ENCODE data around the gene GPR183.

GPR183 gene

DNA sequence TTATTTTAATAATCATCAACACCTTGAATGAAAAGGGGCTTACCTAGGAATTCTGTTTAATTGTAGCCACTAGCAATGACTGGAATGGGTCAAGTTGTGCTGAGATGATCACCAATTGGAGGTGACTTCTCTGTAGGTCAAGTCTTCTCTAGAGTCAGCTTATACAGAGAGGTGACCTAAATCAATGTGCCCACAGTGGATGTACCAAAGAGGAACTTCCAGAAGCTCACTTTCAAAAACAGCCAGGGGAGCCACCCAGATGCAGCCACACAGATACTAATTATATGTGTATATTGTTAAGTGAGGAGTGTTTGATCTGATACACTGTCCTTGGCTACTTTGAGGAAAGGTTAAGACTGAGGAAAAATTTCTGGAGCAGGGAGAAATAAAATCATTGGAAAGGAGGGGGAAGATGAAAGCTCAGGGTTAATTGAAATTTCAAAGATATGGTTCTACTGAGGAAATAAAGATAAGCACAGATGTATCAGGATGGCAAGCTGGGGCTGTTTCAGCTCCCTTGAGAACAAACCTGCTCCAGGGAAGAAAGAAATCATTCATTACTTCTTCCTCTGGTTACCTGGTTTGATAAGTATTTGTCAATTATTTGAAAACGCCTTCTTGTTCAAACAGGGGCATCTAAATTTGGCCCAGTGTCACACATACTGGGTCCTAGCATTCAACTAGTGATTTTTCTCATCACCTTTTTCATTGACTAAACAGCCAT is 5.1 kb downstream of the GPR183 start:
- in situ Hi-C loops (cut with HindIII; ENCODE audit: low pct_ligation_motif_present, low pct_unique_long_range_greater_than_20kb, low sequenced_read_pairs), result no loop called here
- no peak for DNase-seq

DNA sequence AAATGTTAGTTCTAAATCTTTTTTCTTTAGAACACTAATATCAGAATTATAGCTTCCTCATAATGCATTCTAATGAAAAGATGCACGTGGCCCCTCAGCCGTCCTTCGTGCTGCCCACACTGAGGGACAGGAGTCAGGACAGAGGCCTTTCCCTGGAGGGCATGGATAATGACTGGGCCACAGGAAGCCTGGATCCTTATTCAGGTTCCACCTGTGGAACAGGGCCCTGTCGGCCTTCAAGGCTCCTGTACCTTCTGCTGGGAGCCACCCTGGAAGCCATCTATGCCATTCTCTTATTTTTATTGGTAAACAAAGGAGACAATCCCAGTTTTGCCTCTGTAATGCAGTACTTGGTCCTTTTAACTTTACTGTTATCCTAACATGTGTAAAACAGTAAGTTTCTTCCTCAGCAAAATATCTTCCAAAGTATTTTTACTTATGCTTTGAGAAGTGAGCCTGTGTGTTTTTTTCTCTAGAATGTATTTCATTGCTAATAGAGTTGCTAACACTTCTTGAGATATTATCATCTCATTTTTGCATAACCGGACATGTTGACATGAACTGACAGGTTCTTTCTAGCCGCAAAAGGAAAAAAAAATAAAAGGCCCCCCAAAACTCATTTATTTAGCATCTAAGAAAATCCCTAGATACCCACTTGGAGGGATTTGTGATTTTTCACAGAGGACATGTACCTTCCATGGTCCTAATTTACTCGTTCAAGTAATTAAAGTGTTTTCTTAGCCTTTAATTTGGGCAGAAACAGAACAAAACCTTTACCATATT is 6.0 kb downstream of the GPR183 start:
- in situ Hi-C loops (cut with HindIII; ENCODE audit: low pct_ligation_motif_present, low pct_unique_long_range_greater_than_20kb, low sequenced_read_pairs), result no loop called here
- DNase-seq, result no peak

DNA sequence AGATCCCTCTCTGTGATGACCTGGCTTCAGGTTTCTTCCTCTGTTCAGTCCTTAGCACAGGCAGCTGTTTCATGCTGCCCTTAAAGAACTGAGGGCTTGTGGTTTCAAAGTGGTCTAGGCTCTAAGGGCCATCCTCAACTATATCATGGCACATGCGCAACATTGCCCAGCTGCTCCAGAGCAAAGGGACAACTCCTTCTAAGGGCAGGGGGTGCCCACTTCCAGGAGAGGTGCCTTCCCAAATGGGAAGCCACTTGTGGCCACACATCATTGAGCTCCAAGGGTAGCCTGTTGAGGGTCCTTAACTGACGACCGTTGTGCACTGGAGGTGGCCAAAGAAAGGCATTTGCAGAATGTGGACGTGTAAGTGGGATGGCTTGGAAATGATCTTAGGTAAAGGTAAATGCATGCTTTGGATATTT is 7.3 kb downstream of the GPR183 start:
- no peak for DNase-seq
- in situ Hi-C loops (cut with HindIII; ENCODE audit: low pct_ligation_motif_present, low pct_unique_long_range_greater_than_20kb, low sequenced_read_pairs), result no loop called here

DNA sequence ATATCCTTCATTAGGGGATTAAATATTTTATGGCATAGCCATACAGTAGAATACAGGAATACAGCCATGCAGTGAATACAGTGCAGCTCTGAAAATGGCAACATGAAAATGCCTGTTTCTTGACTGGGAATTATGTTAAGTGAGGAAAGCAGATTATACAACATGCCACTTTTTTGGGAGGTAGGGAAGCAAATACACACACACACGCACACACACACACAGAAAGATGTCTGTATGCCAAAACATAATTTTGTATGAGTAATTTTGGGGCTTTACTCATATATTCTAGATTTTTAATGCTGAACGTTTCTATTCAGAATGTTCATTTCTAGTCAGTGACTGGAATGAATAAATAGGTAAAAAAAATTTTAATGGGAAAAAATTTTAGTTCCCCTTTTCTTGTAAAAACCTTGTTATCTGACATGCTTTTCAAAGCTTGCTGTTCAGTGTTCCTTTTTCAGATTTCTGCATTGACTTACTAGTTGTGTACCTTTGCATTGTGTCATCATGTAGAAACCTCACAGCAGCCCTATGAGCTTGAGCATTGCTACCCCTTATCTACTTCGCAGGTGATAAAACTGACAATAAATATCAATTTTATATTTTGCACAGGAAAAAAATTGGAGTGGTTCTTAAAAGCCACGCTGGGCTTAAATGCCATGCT is 7.8 kb downstream of the GPR183 start:
- no peak for DNase-seq
- in situ Hi-C loops (cut with HindIII; ENCODE audit: low pct_ligation_motif_present, low pct_unique_long_range_greater_than_20kb, low sequenced_read_pairs), result no loop called here

DNA sequence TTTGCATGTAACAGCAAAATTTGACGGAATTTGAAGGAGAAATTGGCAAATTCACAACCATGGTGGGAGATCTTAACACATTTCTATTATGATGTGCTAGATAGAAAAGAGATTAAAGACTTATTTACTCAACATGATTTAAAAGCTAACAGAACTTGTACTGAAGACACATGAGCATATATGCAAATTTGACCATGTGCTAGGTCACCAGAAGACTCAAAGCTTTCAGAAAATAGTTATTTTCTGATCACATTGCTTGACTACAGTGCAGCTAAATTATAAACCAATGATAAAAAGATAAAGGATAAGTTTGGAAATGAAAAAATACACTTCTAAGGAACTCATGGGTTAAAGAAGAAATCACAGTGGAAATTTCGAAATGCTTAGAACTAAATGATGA is 9.1 kb downstream of the GPR183 start:
- no peak for DNase-seq

GRCh38 chr13:99297331-99297730 is 9.9 kb downstream of the GPR183 start:
- in situ Hi-C loops (cut with HindIII; ENCODE audit: low pct_ligation_motif_present, low pct_unique_long_range_greater_than_20kb, low sequenced_read_pairs), result no loop called here

More for the DNA sequence above, 9.1 kb downstream of the GPR183 start:
- in situ Hi-C loops (cut with HindIII; ENCODE audit: low pct_ligation_motif_present, low pct_unique_long_range_greater_than_20kb, low sequenced_read_pairs), result no loop called here

DNA sequence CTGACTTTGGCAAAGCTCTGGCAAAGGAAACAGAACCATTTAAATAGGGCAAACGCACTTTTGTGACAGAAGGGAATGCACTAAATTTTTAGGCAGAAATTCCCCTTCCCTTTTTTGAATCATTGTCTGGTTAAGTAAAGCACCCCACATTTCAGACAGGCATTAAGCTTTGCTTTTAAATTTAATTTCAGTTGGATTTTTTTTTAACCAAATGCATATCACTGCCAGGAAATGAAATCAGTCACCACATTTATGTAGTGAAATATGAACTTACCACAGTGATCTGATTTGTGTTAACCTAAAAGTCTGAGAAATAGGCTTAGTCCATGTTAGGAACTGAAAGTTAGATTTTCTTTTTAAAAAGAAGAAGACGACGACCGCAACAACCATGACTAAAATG is 10.8 kb downstream of the GPR183 start:
- in situ Hi-C loops (cut with HindIII; ENCODE audit: low pct_ligation_motif_present, low pct_unique_long_range_greater_than_20kb, low sequenced_read_pairs), result no loop called here
- no peak for DNase-seq

More at GRCh38 chr13:99297331-99297730, 9.9 kb downstream of the GPR183 start:
- no peak for DNase-seq

GRCh38 chr13:99295488-99296252 is 11.5 kb downstream of the GPR183 start:
- in situ Hi-C loops (cut with HindIII; ENCODE audit: low pct_ligation_motif_present, low pct_unique_long_range_greater_than_20kb, low sequenced_read_pairs), result no loop called here
- DNase-seq, result no peak

- in situ Hi-C loops (cut with HindIII; ENCODE audit: low pct_ligation_motif_present, low pct_unique_long_range_greater_than_20kb, low sequenced_read_pairs), result no loop called here
These were observed 12.2 kb downstream of the GPR183 start for GRCh38 chr13:99294958-99295357.

GRCh38 chr13:99294198-99294597 is 13.0 kb downstream of the GPR183 start:
- no peak for DNase-seq
- in situ Hi-C loops (cut with HindIII; ENCODE audit: low pct_ligation_motif_present, low pct_unique_long_range_greater_than_20kb, low sequenced_read_pairs), result no loop called here

More at GRCh38 chr13:99294958-99295357, 12.2 kb downstream of the GPR183 start:
- DNase-seq, result no peak

GRCh38 chr13:99293178-99293577 is 14.0 kb downstream of the GPR183 start:
- no peak for DNase-seq
- in situ Hi-C loops (cut with HindIII; ENCODE audit: low pct_ligation_motif_present, low pct_unique_long_range_greater_than_20kb, low sequenced_read_pairs), result no loop called here

GRCh38 chr13:99290894-99291293 is 16.3 kb downstream of the GPR183 start:
- no peak for DNase-seq
- in situ Hi-C loops (cut with HindIII; ENCODE audit: low pct_ligation_motif_present, low pct_unique_long_range_greater_than_20kb, low sequenced_read_pairs), result no loop called here

DNA sequence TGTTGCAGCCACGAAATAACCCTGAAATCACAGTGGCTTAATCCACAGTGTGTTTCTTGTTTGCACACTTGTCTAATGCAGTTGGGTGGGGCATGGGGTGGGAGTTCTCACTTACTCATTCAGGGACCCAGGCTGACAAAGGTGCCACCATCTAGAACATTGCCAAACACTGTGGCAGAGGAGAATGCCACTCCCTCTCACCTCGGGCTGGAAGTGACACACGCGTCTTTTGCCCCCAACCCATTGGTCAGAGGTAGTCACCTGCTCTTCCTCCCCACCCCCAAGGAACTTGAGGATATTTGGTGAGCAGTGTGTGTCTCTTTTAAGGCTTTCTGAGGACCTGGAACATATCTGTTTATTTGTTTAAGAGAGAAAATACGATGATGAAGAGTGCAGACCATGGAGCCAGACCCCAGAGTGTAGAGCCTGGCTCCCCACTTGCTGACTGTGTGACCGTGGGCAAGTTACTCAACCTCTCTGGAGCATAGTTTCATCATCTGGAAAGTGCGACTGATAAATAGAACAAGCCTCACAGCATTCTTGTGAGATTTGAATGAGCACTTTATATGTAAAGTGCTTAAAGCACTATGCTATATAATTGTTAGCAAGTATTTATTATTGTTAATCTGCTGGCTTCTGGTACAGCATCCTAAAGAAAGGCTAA is 17.4 kb downstream of the GPR183 start:
- in situ Hi-C loops (cut with HindIII; ENCODE audit: low pct_ligation_motif_present, low pct_unique_long_range_greater_than_20kb, low sequenced_read_pairs), result no loop called here
- DNase-seq, result no peak

- in situ Hi-C loops (cut with HindIII; ENCODE audit: low pct_ligation_motif_present, low pct_unique_long_range_greater_than_20kb, low sequenced_read_pairs), result no loop called here
- DNase-seq, result no peak
These were observed 17.9 kb downstream of the GPR183 start for GRCh38 chr13:99289271-99289670.

DNA sequence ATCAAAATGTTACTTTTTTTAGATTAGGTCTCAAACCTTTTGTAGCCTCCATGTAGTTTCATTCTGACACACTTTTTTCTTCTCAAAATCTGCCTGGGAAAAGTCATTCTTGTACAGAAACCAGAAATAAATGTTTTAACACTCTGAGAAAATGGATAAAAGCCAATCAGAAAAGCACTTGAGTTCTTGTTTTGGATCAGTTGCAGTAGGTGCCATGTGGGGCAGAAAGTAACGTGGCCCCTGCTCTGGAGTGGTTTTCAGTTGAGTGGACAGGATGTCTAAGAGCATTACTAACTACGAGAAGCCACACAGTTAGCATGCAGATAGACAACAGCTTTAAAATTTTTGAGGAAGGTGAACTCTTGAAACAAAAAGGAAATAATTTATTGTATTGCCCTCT is 19.1 kb downstream of the GPR183 start:
- DNase-seq, result no peak
- in situ Hi-C loops (cut with HindIII; ENCODE audit: low pct_ligation_motif_present, low pct_unique_long_range_greater_than_20kb, low sequenced_read_pairs), result no loop called here

- in situ Hi-C loops (cut with HindIII; ENCODE audit: low pct_ligation_motif_present, low pct_unique_long_range_greater_than_20kb, low sequenced_read_pairs), result no loop called here
- no peak for DNase-seq
These were observed 19.6 kb downstream of the GPR183 start for GRCh38 chr13:99287551-99287950.

- in situ Hi-C loops (cut with HindIII; ENCODE audit: low pct_ligation_motif_present, low pct_unique_long_range_greater_than_20kb, low sequenced_read_pairs), result no loop called here
- no peak for DNase-seq
These were observed 21.6 kb downstream of the GPR183 start for GRCh38 chr13:99285432-99286182.
